Erythroblast (primary cell): ENCODE results near the gene PNPLA1.

Source experiments
- GATA1 ChIP-seq: IDR thresholded peaks from 2 replicates; pipeline ENCODE4 v1.6.1; 2011; ENCODE audit warnings: low read depth, mild to moderate bottlenecking, control low read depth, low read length, moderate library complexity
- POLR2A ChIP-seq: IDR thresholded peaks from 2 replicates; pipeline ENCODE4 v1.6.1; 2011; ENCODE audit warnings: mild to moderate bottlenecking, low read length

DNA sequence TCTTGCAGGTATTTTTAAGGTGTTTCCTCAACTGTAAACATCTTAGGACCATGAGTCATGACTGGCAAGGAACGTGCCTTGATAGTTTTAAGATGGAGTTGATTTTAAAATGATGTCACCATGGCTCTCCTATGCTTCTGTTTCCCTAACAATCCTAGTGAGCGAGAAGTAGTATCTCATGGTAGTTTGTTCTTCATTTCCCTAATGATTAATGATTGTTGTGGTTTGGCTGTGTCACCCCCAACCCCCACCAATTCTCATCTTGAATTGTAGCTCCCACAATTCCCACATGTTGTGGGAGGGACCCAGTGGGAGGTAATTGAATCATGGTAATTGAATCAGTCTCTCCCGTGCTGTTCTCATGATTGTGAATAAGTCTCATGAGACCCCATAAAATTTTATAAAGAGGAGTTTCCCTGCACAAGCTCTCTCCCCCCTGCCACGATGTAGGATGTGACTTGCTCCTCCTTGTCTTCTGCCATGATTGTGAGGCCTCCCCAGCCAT is 83.6 kb downstream of the PNPLA1 start:
- no peak for TF ChIP-seq POLR2A
- no peak for TF ChIP-seq GATA1
